ENCODE data around the gene STK36.

STK36 gene

GRCh38 chr2:218720048-218721041 is 48.5 kb downstream of the STK36 start:
- DNase-seq: no peak

GRCh38 chr2:218721488-218721887 is 49.6 kb downstream of the STK36 start:
- no peak for DNase-seq

DNA sequence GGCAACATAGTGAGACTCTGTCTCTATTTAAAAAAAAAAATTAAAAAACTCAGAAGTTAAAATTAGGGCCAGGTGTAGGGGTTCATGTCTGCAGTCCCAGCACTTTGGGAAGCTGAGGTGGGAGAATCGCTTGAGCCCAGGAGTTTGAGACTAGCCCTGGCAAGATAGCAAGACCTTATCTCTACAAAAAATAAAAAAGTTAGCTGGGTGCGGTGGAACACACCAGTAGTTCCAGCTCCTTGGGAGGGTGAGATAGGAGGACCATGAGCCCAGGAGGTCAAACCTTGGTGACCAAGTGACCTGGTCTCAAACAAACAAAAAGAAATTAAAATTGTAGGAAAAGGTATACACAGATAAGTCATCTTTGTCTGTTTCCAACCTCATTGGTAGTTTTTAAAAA is 50.0 kb downstream of the STK36 start:
- DNase-seq: no peak

DNA sequence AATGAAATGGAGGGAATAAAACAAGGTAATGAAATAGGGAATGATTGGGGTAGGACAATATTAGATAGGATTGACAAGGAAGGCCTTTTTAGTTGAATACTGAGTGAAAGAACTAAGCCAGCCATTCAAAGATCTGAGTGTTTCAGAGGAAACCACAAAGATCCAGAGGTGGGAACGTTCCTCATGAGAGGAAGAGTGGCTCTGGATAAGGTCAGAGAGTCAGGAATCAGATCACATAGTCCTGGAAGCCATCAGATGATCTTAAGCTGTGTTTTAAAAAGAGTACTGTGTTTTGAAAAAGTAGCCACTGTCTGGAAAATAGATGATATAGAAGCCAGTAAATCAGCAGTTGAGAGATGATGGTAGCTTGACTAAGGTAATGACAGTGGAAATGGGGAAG is 50.5 kb downstream of the STK36 start:
- DNase-seq: no peak

DNA sequence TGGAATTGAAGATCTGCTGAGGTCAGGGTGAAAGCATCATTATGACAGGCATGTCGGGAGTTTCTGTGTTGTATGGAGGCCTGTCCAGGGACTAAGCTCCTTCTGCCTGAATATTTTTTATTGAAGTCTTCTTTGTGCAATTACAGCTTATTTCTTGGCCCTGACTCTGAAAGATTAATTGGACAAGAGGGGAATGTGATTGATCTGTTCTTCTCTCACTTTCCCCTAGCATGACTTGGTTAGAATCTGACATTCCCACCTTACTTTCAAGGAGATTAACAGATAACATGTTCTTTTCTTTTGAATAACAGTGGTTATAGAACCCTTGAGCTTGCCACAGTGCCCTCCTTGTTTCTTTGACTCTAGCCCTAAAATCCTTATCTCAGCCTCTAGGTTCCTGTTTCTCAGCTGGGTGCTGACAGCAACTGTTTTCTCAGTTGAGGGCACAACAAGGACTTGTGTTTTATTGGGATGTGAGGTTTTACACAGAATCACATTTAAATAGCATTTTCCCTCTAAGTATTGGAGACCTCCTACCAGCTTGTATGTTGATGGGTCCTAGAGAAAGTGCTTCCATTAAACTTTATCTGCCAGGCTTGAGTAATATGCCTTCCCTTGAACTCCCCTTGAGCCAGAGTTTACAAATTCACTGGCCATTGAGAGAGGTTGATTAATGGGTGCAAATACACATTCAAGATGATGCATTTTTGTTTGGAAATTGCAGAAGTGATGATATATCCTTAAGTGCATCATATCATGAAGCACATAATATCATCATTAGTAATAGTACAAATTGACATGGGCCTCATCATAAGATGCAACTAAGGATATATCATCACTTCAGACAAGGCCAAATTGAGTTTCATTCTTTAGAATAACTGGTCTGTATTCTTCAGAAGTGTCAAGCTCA is 51.2 kb downstream of the STK36 start:
- DNase-seq: peak; percentile 25 to 69 (median 46)

GRCh38 chr2:218726004-218726574 is 54.2 kb downstream of the STK36 start:
- DNase-seq: no peak

- DNase-seq: peak; percentile 65 to 75 (median 65)
Observed at GRCh38 chr2:218727502-218728165, 55.7 kb downstream of the STK36 start.

- peak in 1 of 3 donors; percentile 32 for DNase-seq
Observed at GRCh38 chr2:218729640-218730039, 57.8 kb downstream of the STK36 start.

GRCh38 chr2:218732052-218732760 is 60.3 kb downstream of the STK36 start:
- DNase-seq: no peak

DNA sequence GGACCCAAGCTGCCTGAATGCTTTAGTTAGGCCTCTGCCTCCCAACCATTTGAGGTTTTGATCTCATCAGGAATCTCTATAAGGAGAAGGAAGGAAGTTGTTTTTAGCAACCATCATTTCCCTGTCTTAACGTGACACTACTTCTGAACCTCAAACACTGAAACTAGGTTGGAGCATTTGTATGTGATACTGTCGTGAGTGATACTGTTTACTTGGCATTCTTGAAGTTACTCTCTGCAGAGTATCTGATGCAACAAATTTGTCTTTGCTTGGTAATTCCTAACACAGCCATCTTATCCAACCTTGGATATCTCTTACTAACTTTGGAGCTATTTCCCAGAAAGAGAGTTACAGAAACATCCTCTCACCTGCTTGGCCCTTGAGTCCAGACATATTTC is 60.9 kb downstream of the STK36 start:
- DNase-seq: no peak

- peak; percentile 91 to 97 (median 95) for DNase-seq
Observed at GRCh38 chr2:218733171-218734021, 61.5 kb downstream of the STK36 start.

GRCh38 chr2:218734190-218734975 is 62.5 kb downstream of the STK36 start:
- peak in 1 of 3 donors; percentile 48 for DNase-seq

- DNase-seq: no peak
Observed at GRCh38 chr2:218736531-218736930, 64.6 kb downstream of the STK36 start.

DNA sequence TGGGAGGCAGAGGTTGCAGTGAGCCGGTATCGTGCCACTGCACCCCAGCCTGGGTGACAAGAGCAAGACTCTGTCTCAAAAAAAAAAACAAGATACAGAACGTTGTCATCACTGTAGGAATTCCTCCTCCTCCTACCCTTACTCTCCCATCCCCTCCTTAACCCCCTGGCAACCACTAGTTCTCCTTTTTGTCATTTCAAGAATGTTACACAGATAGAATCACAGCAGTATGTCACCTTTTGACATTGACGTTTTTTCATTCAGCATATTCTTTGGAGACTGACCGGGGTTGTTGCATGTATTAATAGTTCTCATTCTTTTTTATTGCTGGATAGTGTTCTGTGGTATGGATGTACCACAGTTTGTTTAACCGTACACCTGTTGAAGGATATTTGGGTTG is 71.2 kb downstream of the STK36 start:
- peak; percentile 71 to 85 (median 71) for DNase-seq

DNA sequence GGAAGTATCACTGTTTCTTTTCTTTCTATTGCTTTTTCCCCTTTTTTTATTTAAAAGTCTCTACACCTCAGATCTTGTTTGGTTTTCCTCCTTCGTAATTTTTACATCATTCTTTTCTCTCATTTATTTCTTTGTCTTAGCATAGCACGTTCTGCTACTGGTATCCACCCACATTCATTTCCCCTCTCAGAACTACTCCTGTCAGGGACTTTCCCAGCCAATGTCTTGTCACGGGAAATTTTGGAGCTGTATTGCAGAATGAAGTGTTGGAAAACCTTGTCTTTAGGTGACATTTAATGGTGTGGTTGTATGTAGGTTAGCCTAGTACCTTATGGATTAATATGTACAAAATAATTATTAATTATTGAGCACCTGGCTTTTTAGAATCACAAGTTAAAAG is 72.7 kb downstream of the STK36 start:
- DNase-seq: peak; percentile 86 to 94 (median 94)

- peak; percentile 90 to 94 (median 92) for DNase-seq
Observed at GRCh38 chr2:218745160-218745558, 73.3 kb downstream of the STK36 start.

DNA sequence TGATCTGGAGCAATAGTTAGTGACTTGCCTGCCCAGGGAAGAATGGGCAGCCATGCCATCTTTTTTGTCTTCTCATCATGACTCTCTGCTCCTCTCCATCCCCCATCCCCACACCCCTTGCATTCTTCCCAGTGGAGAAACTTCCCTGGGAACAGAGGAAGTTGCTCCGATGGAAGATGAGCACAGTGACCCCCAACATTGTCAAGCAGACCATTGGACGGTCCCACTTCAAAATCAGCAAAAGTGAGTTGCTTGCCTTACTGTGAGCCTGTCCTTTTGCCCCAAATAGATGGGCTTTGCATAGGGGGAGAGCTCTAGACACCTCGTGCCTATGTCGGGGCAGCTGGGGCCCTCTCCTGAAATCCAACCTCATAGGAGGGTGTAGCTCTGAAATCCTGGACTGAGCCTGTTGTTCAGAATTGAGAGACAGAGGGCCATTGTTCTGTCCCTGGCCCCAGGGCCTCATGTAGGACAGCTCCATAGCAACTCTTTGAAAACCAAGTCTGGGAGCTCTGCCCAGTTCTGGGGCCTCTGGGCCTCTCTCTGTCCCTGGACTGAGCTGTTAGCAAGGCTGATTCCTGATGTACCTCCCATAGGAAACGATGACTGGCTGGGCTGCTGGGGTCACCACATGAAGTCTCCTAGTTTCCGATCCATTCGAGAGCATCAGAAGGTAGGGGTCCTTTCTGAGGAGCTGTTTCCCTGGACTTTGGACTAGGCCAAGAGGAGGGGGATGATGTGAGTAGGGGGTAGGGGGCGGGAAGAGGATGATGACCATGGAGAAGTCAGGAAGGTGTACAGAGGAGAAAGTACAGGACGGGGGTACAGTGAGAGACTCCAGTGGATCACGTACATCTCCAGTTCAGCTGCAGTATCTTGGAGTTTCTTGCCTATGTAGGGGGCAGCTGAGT is 73.9 kb downstream of the STK36 start:
- no peak for DNase-seq

DNA sequence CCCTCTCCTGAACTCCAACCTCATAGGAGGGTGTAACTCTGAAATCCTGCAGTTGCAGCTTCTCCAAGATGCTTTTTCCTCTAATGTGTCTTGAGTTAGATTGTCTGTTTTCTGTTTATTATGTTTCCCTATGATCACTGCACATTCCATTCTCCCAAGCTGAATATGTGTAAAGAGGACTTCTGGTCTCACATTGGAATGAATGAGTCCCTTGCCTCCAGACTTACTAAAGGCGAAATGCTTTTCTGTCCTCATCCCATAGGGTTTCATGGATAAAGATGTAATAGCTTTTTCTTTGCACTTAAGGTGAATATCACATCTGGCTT is 74.5 kb downstream of the STK36 start:
- DNase-seq: peak in 1 of 3 donors; percentile 17

- DNase-seq: peak in 1 of 3 donors; percentile 5
Observed at GRCh38 chr2:218746960-218747359, 75.1 kb downstream of the STK36 start.
